CD14-positive monocyte (primary cell): Measurements from ENCODE around the gene CRYZ. TPM values are rescaled to one million over a fixed set of nuclear protein-coding genes. Genes with fewer than 3 reads are reported as not detected.
A peak's percentile ranks its signal among the peaks of the same experiment; 100 is the strongest.

Experiments used
- DNase-seq, 3 donors: peaks; one replicate each; pipeline ENCODE4 v3.0.0-alpha.2; 2011 to 2022
- H2AFZ ChIP-seq: 2 replicates; pipeline ENCODE4 v1.6.0; 2012; ENCODE audit warnings: mild to moderate bottlenecking, low read depth, low read length, inconsistent platforms; ENCODE audit not compliant: insufficient read depth, poor library complexity, severe bottlenecking
- H3K27ac ChIP-seq, 2 donors: 1 replicate in 1 of 2; 2 replicates in 1 of 2; pipeline ENCODE4 v1.5.1; 2012 to 2013; ENCODE audit warnings: low read length in 2 of 2, control low read depth in 1 of 2, inconsistent platforms in 1 of 2, low read depth in 1 of 2, mild to moderate bottlenecking in 1 of 2
- H3K27me3 ChIP-seq, 2 donors: one replicate each; pipeline versions ENCODE4 v1.6.0 to v1.6.1; 2011 to 2013; ENCODE audit warnings: low read length in 2 of 2; ENCODE audit not compliant: control insufficient read depth in 2 of 2, insufficient read depth in 2 of 2
- H3K36me3 ChIP-seq, 2 donors: replicated peaks in 1 of 2; 1 replicate in 1 of 2; 2 replicates in 1 of 2; pipeline versions ENCODE4 v1.5.1 to v1.6.1; 2012 to 2013; ENCODE audit warnings: low read length in 2 of 2, control low read depth in 1 of 2, inconsistent platforms in 1 of 2, mild to moderate bottlenecking in 1 of 2; ENCODE audit not compliant: insufficient read depth in 2 of 2, control insufficient read depth in 1 of 2
- H3K4me1 ChIP-seq, 2 donors: 1 replicate in 1 of 2; 2 replicates in 1 of 2; pipeline versions ENCODE4 v1.5.1 to v1.6.1; 2012 to 2013; ENCODE audit warnings: low read length in 2 of 2, control low read depth in 1 of 2, inconsistent platforms in 1 of 2, mild to moderate bottlenecking in 1 of 2, moderate library complexity in 1 of 2; ENCODE audit not compliant: insufficient read depth in 2 of 2, control insufficient read depth in 1 of 2
- H3K4me2 ChIP-seq: replicated peaks from 2 replicates; pipeline ENCODE3; 2012; ENCODE audit warnings: low read length, moderate library complexity, mild to moderate bottlenecking; ENCODE audit not compliant: poor library complexity, severe bottlenecking; ENCODE audit errors: extremely low read depth
- H3K4me3 ChIP-seq, 3 experiments: fragments of 200-600 bp in 1 of 3; sonication (generic) in 1 of 3; replicated peaks in 1 of 3; 1 replicate in 2 of 3; 2 replicates in 1 of 3; pipeline ENCODE4 v1.5.1; 2011 to 2013; ENCODE audit warnings: low read length in 3 of 3, mild to moderate bottlenecking in 3 of 3, control low read depth in 2 of 3, low read depth in 2 of 3, inconsistent platforms in 1 of 3, moderate library complexity in 1 of 3
- H3K79me2 ChIP-seq: 2 replicates; pipeline ENCODE4 v1.6.0; 2012; ENCODE audit warnings: mild to moderate bottlenecking, control low read depth, inconsistent platforms, low read length, moderate library complexity; ENCODE audit not compliant: insufficient read depth
- H3K9ac ChIP-seq: 2 replicates; pipeline ENCODE4 v1.6.0; 2017; ENCODE audit warnings: low read length, mild to moderate bottlenecking; ENCODE audit not compliant: insufficient read depth, poor library complexity, severe bottlenecking
- H3K9me3 ChIP-seq, 2 donors: replicated peaks in 1 of 2; 1 replicate in 1 of 2; 2 replicates in 1 of 2; pipeline versions ENCODE4 v1.5.1 to v1.6.1; 2012 to 2013; ENCODE audit warnings: low read length in 2 of 2, control low read depth in 1 of 2; ENCODE audit not compliant: control insufficient read depth in 1 of 2, insufficient read depth in 1 of 2
- H4K20me1 ChIP-seq: 2 replicates; pipeline ENCODE4 v1.6.0; 2012; ENCODE audit warnings: mild to moderate bottlenecking, low read length, control low read depth, moderate library complexity; ENCODE audit not compliant: insufficient read depth
- H3K27ac Mint-ChIP-seq, 7 donors: one replicate each; pipeline ENCODE4 v1.8.0; 2020; ENCODE audit warnings: mild to moderate bottlenecking in 7 of 7, mixed read lengths in 7 of 7, moderate library complexity in 6 of 7, inconsistent platforms in 2 of 7
- H3K27me3 Mint-ChIP-seq, 3 donors: one replicate each; pipeline ENCODE4 v1.8.0; 2021 to 2022; ENCODE audit warnings: low read depth in 3 of 3, mild to moderate bottlenecking in 3 of 3, mixed read lengths in 3 of 3, moderate library complexity in 3 of 3, inconsistent platforms in 1 of 3
- H3K36me3 Mint-ChIP-seq, 2 donors: one replicate each; pipeline ENCODE4 v1.8.0; 2020; ENCODE audit warnings: mixed read lengths in 2 of 2, inconsistent platforms in 1 of 2, mild to moderate bottlenecking in 1 of 2
- H3K4me1 Mint-ChIP-seq: one replicate; pipeline ENCODE4 v1.8.0; 2020; ENCODE audit warnings: mild to moderate bottlenecking, mixed read lengths
- H3K4me3 Mint-ChIP-seq, 2 donors: one replicate each; pipeline ENCODE4 v1.8.0; 2020; ENCODE audit warnings: mild to moderate bottlenecking in 2 of 2, mixed read lengths in 2 of 2, moderate library complexity in 1 of 2
- H3K9me3 Mint-ChIP-seq, 7 donors: one replicate each; pipeline ENCODE4 v1.8.0; 2020 to 2022; ENCODE audit warnings: mixed read lengths in 7 of 7, mild to moderate bottlenecking in 6 of 7, moderate library complexity in 6 of 7, inconsistent platforms in 2 of 7
- WGBS: methylation state at CpG from one replicate; pipeline ENCODE4 v1.1.5; 2013; ENCODE audit warnings: missing lambda C conversion rate; ENCODE audit not compliant: insufficient coverage; 5-methylcytosine and 5-hydroxymethylcytosine counted together
- intact Hi-C, 2 donors: fragments of 100-400 bp; cut with micrococcal nuclease; formaldehyde crosslinking; loops; one replicate each; pipeline versions ENCODE4 v1.15.0 to v1.15.1; 2023
- polyA plus RNA-seq, 3 donors: library from polyadenylated mRNA; depleted of rRNA in 1 of 3; unstranded in 2 of 3; stranded (reverse) in 1 of 3; fragments of 300-500 nt in 2 of 3; fragments of >200 nt in 1 of 3; fragmentation: Illumina TruSeq in 2 of 3; gene quantifications; 1 replicate in 2 of 3; 2 replicates in 1 of 3; pipeline ENCODE4 v1.2.3, GENCODE V29; 2012 to 2021
- TF ChIP-seq, protein P1 (sequence below): fragments of 200-600 bp; IDR thresholded peaks from one replicate; pipeline ENCODE4 v1.8.0; 2022; ENCODE audit warnings: antibody characterized with exemption, mild to moderate bottlenecking

CRYZ gene
- polyA plus RNA-seq, 3 donors: 1.6 to 16.4 (median 6.1) TPM

- no peak overlapping the region for H3K4me3 ChIP-seq
- H3K4me1 ChIP-seq: peaks cover 9 to 23% of the 10 kb centered on the region in 2 donors
- H3K9me3 ChIP-seq: no peaks in the 10 kb centered on the region
- peaks cover 0 to 7% (median 3%) of the 10 kb centered on the region in 7 donors for H3K9me3 Mint-ChIP-seq
- no peak for DNase-seq
- 58% methylated on average over 2 of the region's 11 CpGs for WGBS
- TF ChIP-seq, protein P1, sequence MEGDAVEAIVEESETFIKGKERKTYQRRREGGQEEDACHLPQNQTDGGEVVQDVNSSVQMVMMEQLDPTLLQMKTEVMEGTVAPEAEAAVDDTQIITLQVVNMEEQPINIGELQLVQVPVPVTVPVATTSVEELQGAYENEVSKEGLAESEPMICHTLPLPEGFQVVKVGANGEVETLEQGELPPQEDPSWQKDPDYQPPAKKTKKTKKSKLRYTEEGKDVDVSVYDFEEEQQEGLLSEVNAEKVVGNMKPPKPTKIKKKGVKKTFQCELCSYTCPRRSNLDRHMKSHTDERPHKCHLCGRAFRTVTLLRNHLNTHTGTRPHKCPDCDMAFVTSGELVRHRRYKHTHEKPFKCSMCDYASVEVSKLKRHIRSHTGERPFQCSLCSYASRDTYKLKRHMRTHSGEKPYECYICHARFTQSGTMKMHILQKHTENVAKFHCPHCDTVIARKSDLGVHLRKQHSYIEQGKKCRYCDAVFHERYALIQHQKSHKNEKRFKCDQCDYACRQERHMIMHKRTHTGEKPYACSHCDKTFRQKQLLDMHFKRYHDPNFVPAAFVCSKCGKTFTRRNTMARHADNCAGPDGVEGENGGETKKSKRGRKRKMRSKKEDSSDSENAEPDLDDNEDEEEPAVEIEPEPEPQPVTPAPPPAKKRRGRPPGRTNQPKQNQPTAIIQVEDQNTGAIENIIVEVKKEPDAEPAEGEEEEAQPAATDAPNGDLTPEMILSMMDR: no peak
- peaks cover 0 to 2% (median 0%) of the 10 kb centered on the region in 3 donors for H3K27me3 Mint-ChIP-seq
- H3K27ac Mint-ChIP-seq: no peak overlapping the region
- no peaks in the 10 kb centered on the region for H4K20me1 ChIP-seq
- peak overlapping the region; percentile 96 for H2AFZ ChIP-seq
- H3K4me2 ChIP-seq: no peak overlapping the region
- no peaks in the 10 kb centered on the region for H3K27me3 ChIP-seq
- peaks cover 8% of the 10 kb centered on the region for H3K79me2 ChIP-seq
- H3K9ac ChIP-seq: no peak overlapping the region
- H3K4me3 Mint-ChIP-seq: no peak overlapping the region
- H3K36me3 Mint-ChIP-seq: peaks cover 0 to 6% of the 10 kb centered on the region in 2 donors
- H3K36me3 ChIP-seq: peaks cover under 1% of the 10 kb centered on the region in 2 donors
- H3K27ac ChIP-seq: no peak overlapping the region
- peaks cover 15% of the 10 kb centered on the region for H3K4me1 Mint-ChIP-seq
- intact Hi-C loops: no loop called here
These were observed 1.3 kb downstream of the CRYZ start for GRCh38 chr1:74731399-74732052.

DNA sequence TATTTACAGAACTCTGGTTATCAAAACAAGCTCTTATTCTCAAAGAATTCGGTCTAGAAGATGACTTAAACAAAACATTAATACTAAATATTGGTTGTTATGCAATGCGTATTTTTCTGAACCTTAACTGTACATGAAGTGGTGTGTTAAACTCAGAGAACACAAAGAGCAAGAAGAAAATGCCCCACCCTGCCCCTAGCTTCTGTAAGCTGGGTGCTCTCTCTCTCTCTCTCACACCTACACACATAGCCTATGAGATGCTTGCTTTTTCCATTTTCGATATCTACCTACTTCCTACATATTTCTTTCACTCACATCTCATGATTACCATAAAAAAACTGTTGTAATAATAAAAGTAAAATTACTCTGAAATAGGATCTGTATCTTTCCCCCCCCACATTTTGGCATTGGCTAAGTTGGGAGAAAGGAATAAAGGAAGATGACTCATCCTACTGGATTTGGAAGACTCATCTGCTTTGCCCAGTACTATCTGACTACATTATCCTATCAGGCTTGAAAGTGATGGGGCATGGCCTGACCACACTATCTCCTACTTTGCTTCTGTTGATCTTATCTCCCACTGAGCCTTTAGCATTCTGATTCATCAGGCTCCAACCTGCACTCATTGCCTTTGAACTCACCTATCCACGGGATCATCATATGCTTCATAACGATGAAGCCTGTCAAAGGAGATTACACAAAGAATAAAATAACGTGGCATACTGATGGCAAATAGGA, 2.9 kb downstream of the CRYZ start:
- Mint-ChIP-seq H3K4me1 (peaks cover 15% of the 10 kb centered on the region), H3K36me3 (peaks cover 0 to 1% of the 10 kb centered on the region in 2 donors), H3K27ac (no peak overlapping the region), H3K4me3 (no peak overlapping the region), H3K9me3 (peaks cover 9 to 16% (median 11%) of the 10 kb centered on the region in 7 donors), H3K27me3 (peaks cover 0 to 2% (median 0%) of the 10 kb centered on the region in 3 donors)
- no peaks in the 10 kb centered on the region for H3K27me3 ChIP-seq
- no peaks in the 10 kb centered on the region for H4K20me1 ChIP-seq
- intact Hi-C loops: no loop called here
- H3K9ac ChIP-seq: no peak overlapping the region
- H3K36me3 ChIP-seq: no peaks in the 10 kb centered on the region
- TF ChIP-seq, protein P1: no peak
- no peak for DNase-seq
- H3K79me2 ChIP-seq: peaks cover 8% of the 10 kb centered on the region
- no peak overlapping the region for H3K4me3 ChIP-seq
- H3K4me1 ChIP-seq: peaks cover 9 to 23% of the 10 kb centered on the region in 2 donors
- no CpG with 5 or more reads among the region's 6 CpGs for WGBS
- H3K4me2 ChIP-seq: no peak overlapping the region
- H3K9me3 ChIP-seq: peaks cover 7 to 8% of the 10 kb centered on the region in 2 donors
- no peak overlapping the region for H2AFZ ChIP-seq
- no peak overlapping the region for H3K27ac ChIP-seq
